Vagina (tissue), 2 donors: ENCODE data around the gene LMOD3. TPM values are rescaled to one million over a fixed set of nuclear protein-coding genes. Genes with fewer than 3 reads are reported as not detected.

ENCODE experiments used
- DNase-seq, 2 donors: peaks; one replicate each; pipeline ENCODE4 v3.0.0-alpha.2; 2017; ENCODE audit errors: extremely low spot score in 2 of 2
- H3K27ac ChIP-seq: fragments of 200-600 bp; sonication (generic); one replicate; pipeline ENCODE4 v1.5.1; 2019
- H3K27me3 ChIP-seq: fragments of 200-600 bp; sonication (generic); one replicate; pipeline ENCODE4 v1.5.1; 2019
- H3K36me3 ChIP-seq, 2 donors: fragments of 200-600 bp; sonication (generic); one replicate each; pipeline ENCODE4 v1.5.1; 2017 to 2019
- H3K4me1 ChIP-seq: fragments of 200-600 bp; sonication (generic); one replicate; pipeline ENCODE4 v1.5.1; 2019
- H3K4me3 ChIP-seq, 2 donors: fragments of 200-600 bp; sonication (generic); 1 replicate in 1 of 2; 2 replicates in 1 of 2; pipeline ENCODE4 v1.5.1; 2016 to 2019
- H3K9me3 ChIP-seq: fragments of 200-600 bp; sonication (generic); one replicate; pipeline ENCODE4 v1.5.1; 2019
- CTCF ChIP-seq, 3 experiments: fragments of 450-650 bp in 2 of 3; fragments of 200-600 bp in 1 of 3; sonication (generic) in 1 of 3; IDR thresholded peaks; one replicate each; pipeline ENCODE4 v1.5.1; 2017 to 2019; ENCODE audit warnings: antibody characterized with exemption in 3 of 3, mild to moderate bottlenecking in 2 of 3, moderate library complexity in 2 of 3
- POLR2A ChIP-seq, 2 donors: fragments of 450-650 bp; IDR thresholded peaks; one replicate each; pipeline ENCODE4 v1.6.1; 2017; ENCODE audit warnings: antibody characterized with exemption in 2 of 2, mild to moderate bottlenecking in 2 of 2, moderate library complexity in 2 of 2
- POLR2AphosphoS5 ChIP-seq, 2 donors: sonication (generic); formaldehyde crosslinking; IDR thresholded peaks; one replicate each; pipeline ENCODE4 v1.9.0; 2017; ENCODE audit warnings: antibody characterized with exemption in 2 of 2, mild to moderate bottlenecking in 2 of 2, low read depth in 1 of 2; ENCODE audit not compliant: insufficient read depth in 1 of 2
- intact Hi-C: fragments of 100-400 bp; cut with DNase I; formaldehyde crosslinking; loops from one replicate; pipeline ENCODE4 v1.15.1; 2023
- total RNA-seq: library from RNA; depleted of rRNA; stranded (reverse); fragments of >200 nt; gene quantifications from one replicate; pipeline ENCODE4 v1.2.3, GENCODE V29; 2016

LMOD3 gene
- not detected for total RNA-seq

DNA sequence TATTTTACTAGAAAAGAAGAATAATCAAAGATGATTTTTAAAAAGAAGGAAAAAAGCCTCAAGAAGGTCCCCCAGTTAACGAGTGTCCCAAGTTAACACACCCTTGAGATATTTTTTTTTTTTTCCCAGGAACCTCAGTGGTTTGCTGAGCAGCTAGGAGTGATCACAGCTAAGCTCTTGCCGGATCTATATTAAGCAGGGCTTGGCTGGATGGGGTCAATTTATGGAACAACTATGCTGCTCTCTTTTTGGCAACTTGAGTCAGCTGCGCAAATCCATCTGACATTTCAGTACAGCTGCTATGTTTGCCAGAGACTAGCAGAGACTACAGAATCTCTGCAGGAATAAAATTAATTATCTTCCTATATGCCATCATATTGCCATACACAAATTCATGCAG lies at the start of gene LMOD3:
LMOD3 (minus strand) TSS at position 193 of the 400 bp plus-strand sequence. CDS start 209 bp downstream, outside the sequence.
- Histone ChIP-seq H3K4me3 (no peak within 1 kb of the TSS), H3K36me3 (no peaks in the 10 kb centered on the region), H3K27ac (peak within 1 kb of the TSS; percentile 32), H3K4me1 (peaks cover 10% of the 10 kb centered on the region), H3K9me3 (no peaks in the 10 kb centered on the region), H3K27me3 (no peaks in the 10 kb centered on the region)
- TF ChIP-seq CTCF (IDR thresholded peaks at IDR 0.05) = no peak
- TF ChIP-seq POLR2AphosphoS5 (IDR thresholded peaks at IDR 0.05; ENCODE audit: insufficient read depth in 1 of 2, low read depth in 1 of 2) = no peak
- TF ChIP-seq POLR2A (IDR thresholded peaks at IDR 0.05) = no peak
- DNase-seq = no peak
- intact Hi-C loops = no loop called here

- no peak overlapping the region for H3K27ac ChIP-seq
- H3K27me3 ChIP-seq = no peaks in the 10 kb centered on the region
- peaks cover 0 to 22% of the 10 kb centered on the region in 2 donors for H3K36me3 ChIP-seq
- H3K4me1 ChIP-seq = no peaks in the 10 kb centered on the region
- intact Hi-C loops = no loop called here
- TF ChIP-seq POLR2AphosphoS5 (IDR thresholded peaks at IDR 0.05; ENCODE audit: insufficient read depth in 1 of 2, low read depth in 1 of 2) (no peak), CTCF (IDR thresholded peaks at IDR 0.05) (no peak), POLR2A (IDR thresholded peaks at IDR 0.05) (no peak)
- no peaks in the 10 kb centered on the region for H3K9me3 ChIP-seq
- H3K4me3 ChIP-seq = no peak overlapping the region
- DNase-seq = no peak
These were observed 49.7 kb upstream of the LMOD3 start for GRCh38 chr3:69172058-69172457.

GRCh38 chr3:69166446-69166845 lies 44.1 kb upstream of the LMOD3 start:
- TF ChIP-seq CTCF (IDR thresholded peaks at IDR 0.05) (no peak), POLR2A (IDR thresholded peaks at IDR 0.05) (no peak), POLR2AphosphoS5 (IDR thresholded peaks at IDR 0.05; ENCODE audit: insufficient read depth in 1 of 2, low read depth in 1 of 2) (no peak)
- no peaks in the 10 kb centered on the region for H3K27me3 ChIP-seq
- no peaks in the 10 kb centered on the region for H3K9me3 ChIP-seq
- no peak overlapping the region for H3K4me3 ChIP-seq
- peaks cover 0 to 9% of the 10 kb centered on the region in 2 donors for H3K36me3 ChIP-seq
- no peak overlapping the region for H3K27ac ChIP-seq
- no peak for DNase-seq
- H3K4me1 ChIP-seq = no peaks in the 10 kb centered on the region
- intact Hi-C loops = loop anchor here (10.0 kb wide), 1 partner anchor 508 kb away; no protein-coding TSS in a partner anchor

- H3K27ac ChIP-seq = no peak overlapping the region
- H3K9me3 ChIP-seq = no peaks in the 10 kb centered on the region
- no peak overlapping the region for H3K4me3 ChIP-seq
- H3K36me3 ChIP-seq = peaks cover 0 to 2% of the 10 kb centered on the region in 2 donors
- no peak for DNase-seq
- no peaks in the 10 kb centered on the region for H3K4me1 ChIP-seq
- no peaks in the 10 kb centered on the region for H3K27me3 ChIP-seq
- intact Hi-C loops = loop anchor here (10.0 kb wide), 1 partner anchor 509 kb away; no protein-coding TSS in a partner anchor
- TF ChIP-seq POLR2A (IDR thresholded peaks at IDR 0.05) (no peak), POLR2AphosphoS5 (IDR thresholded peaks at IDR 0.05; ENCODE audit: insufficient read depth in 1 of 2, low read depth in 1 of 2) (no peak), CTCF (IDR thresholded peaks at IDR 0.05) (no peak)
These were observed 43.3 kb upstream of the LMOD3 start for GRCh38 chr3:69165744-69166143.

GRCh38 chr3:69164296-69164695 lies 41.9 kb upstream of the LMOD3 start:
- Histone ChIP-seq H3K4me3 (no peak overlapping the region), H3K27me3 (no peaks in the 10 kb centered on the region), H3K27ac (no peak overlapping the region), H3K36me3 (no peaks in the 10 kb centered on the region), H3K9me3 (no peaks in the 10 kb centered on the region), H3K4me1 (no peaks in the 10 kb centered on the region)
- no peak for DNase-seq
- no peak for TF ChIP-seq CTCF (IDR thresholded peaks at IDR 0.05)
- TF ChIP-seq POLR2A (IDR thresholded peaks at IDR 0.05) = no peak
- no peak for TF ChIP-seq POLR2AphosphoS5 (IDR thresholded peaks at IDR 0.05; ENCODE audit: insufficient read depth in 1 of 2, low read depth in 1 of 2)
- intact Hi-C loops = loop anchor here (10.0 kb wide), 1 partner anchor 511 kb away; no protein-coding TSS in a partner anchor
